ENCODE results near the gene PAPOLB.

DNA sequence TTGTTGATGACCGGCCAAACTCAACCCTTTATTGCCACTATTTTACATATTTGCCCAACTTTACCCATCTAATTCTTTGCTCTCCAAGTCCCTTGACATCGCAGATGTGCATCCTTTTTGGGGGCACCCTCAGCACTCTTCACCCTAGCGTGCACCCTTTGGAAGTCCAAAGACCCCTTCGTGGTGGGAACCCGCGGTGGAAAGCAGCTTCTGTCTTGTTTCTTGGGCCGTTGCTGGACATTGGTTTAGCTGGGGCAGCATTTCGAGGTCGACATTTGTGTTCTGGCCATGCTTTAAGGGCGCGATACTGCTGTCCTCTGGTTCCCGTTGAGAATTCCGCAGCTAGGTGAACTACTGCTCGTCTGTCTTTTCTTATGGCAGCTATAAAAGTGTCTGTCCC lies 326 bp upstream of the PAPOLB start:
- TF ChIP-seq POLR2A (IDR thresholded peaks at IDR 0.05): no peak
- TF ChIP-seq, protein P1, sequence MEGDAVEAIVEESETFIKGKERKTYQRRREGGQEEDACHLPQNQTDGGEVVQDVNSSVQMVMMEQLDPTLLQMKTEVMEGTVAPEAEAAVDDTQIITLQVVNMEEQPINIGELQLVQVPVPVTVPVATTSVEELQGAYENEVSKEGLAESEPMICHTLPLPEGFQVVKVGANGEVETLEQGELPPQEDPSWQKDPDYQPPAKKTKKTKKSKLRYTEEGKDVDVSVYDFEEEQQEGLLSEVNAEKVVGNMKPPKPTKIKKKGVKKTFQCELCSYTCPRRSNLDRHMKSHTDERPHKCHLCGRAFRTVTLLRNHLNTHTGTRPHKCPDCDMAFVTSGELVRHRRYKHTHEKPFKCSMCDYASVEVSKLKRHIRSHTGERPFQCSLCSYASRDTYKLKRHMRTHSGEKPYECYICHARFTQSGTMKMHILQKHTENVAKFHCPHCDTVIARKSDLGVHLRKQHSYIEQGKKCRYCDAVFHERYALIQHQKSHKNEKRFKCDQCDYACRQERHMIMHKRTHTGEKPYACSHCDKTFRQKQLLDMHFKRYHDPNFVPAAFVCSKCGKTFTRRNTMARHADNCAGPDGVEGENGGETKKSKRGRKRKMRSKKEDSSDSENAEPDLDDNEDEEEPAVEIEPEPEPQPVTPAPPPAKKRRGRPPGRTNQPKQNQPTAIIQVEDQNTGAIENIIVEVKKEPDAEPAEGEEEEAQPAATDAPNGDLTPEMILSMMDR (IDR thresholded peaks at IDR 0.05): no peak

Data from esophagus squamous epithelium (tissue), 4 donors.